AG04450 (cell line): ENCODE data around the gene ZNF239. TPM values are rescaled to one million over a fixed set of nuclear protein-coding genes. Genes with fewer than 3 reads are reported as not detected.
"Not testable (repeated sequence)": the region's sequence is repeated elsewhere in the genome, so short reads cannot be mapped to it uniquely, and the experiment has no call there.

ENCODE experiments used
- CTCF ChIA-PET: fragments of 300-600, 350-600 bp; formaldehyde crosslinking; extraction: SDS; loops from one replicate; lab custom pipeline; 2022; ENCODE audit warnings: antibody characterized with exemption, inconsistent platforms; lab: Charles Lee
- POLR2A ChIA-PET: fragments of 350-600 bp; formaldehyde crosslinking; extraction: SDS; loops from one replicate; lab custom pipeline; 2021; ENCODE audit warnings: antibody characterized with exemption, inconsistent platforms; lab: Yijun Ruan, JAX
- DNase-seq: peaks from one replicate; pipeline ENCODE4 v3.0.0-alpha.2; 2011; ENCODE audit warnings: low read depth, low spot score
- H3K27ac ChIP-seq: one replicate; pipeline ENCODE4 v1.5.1; 2012; ENCODE audit warnings: low read depth, low read length, control low read depth
- H3K27me3 ChIP-seq: one replicate; pipeline ENCODE4 v1.6.0; 2012; ENCODE audit warnings: low read length; ENCODE audit not compliant: control insufficient read depth, insufficient read depth
- H3K4me3 ChIP-seq: 2 replicates; pipeline ENCODE4 v1.5.1; 2011; ENCODE audit warnings: mild to moderate bottlenecking, low read depth, low read length, control low read depth
- H3K9me3 ChIP-seq: 2 replicates; pipeline ENCODE4 v1.5.1; 2012; ENCODE audit warnings: low read length; ENCODE audit not compliant: control insufficient read depth, insufficient read depth
- CTCF ChIP-seq: IDR thresholded peaks from 2 replicates; pipeline ENCODE4 v1.5.1; 2011; ENCODE audit warnings: low read depth, low read length, control low read depth, inconsistent platforms
- polyA plus RNA-seq: library from polyadenylated mRNA; depleted of rRNA; stranded (reverse); fragments of >200 nt; gene quantifications from 2 replicates; pipeline ENCODE4 v1.2.3, GENCODE V29; 2011

ZNF239 gene
- polyA plus RNA-seq, 1 experiment: 6.9 TPM

- Histone ChIP-seq H3K27ac (peak overlapping the region; percentile 33), H3K9me3 (no peaks in the 10 kb centered on the region; the same call in 1 of the 2 replicates), H3K27me3 (no peaks in the 10 kb centered on the region), H3K4me3 (peak overlapping the region; percentile 68)
- no peak for DNase-seq
- POLR2A ChIA-PET: interaction anchor here (1.7 kb wide), 1 partner anchor 76 kb away, joined by 3 read pairs; the partner anchor contains the start of gene ZNF32
- CTCF ChIA-PET: no interaction called here
- no peak for TF ChIP-seq CTCF
Measured at GRCh38 chr10:43573250-43574000, 991 bp downstream of the ZNF239 start.

GRCh38 chr10:43570971-43571370 lies 3.4 kb downstream of the ZNF239 start:
- Histone ChIP-seq H3K4me3 (no peak overlapping the region), H3K9me3 (no peaks in the 10 kb centered on the region; the same call in 1 of the 2 replicates), H3K27ac (no peak overlapping the region), H3K27me3 (no peaks in the 10 kb centered on the region)
- ChIA-PET POLR2A (no interaction called here), CTCF (no interaction called here)
- no peak for TF ChIP-seq CTCF
- no peak for DNase-seq

- Histone ChIP-seq H3K9me3 (no peaks in the 10 kb centered on the region), H3K27ac (no peak overlapping the region), H3K4me3 (no peak overlapping the region), H3K27me3 (no peaks in the 10 kb centered on the region)
- DNase-seq: no peak
- CTCF ChIA-PET: no interaction called here
- no peak for TF ChIP-seq CTCF
- POLR2A ChIA-PET: no interaction called here
Measured at GRCh38 chr10:43569681-43570080, 4.7 kb downstream of the ZNF239 start.

GRCh38 chr10:43557214-43557613 lies 17.2 kb downstream of the ZNF239 start:
- Histone ChIP-seq H3K4me3 (no peak overlapping the region), H3K27ac (no peak overlapping the region), H3K9me3 (peaks cover 18% of the 10 kb centered on the region; the same call in 1 of the 2 replicates), H3K27me3 (no peaks in the 10 kb centered on the region)
- CTCF ChIA-PET: no interaction called here
- DNase-seq: no peak
- POLR2A ChIA-PET: no interaction called here
- TF ChIP-seq CTCF: no peak

GRCh38 chr10:43543746-43544145 lies 30.7 kb downstream of the ZNF239 start:
- H3K27me3 ChIP-seq, H3K27ac ChIP-seq, POLR2A ChIA-PET, DNase-seq, H3K4me3 ChIP-seq, CTCF ChIA-PET, H3K9me3 ChIP-seq: not testable (repeated sequence)
